CD8-positive, alpha-beta memory T cell (primary cell): Measurements from ENCODE around the gene PDE8B. TPM values are rescaled to one million over a fixed set of nuclear protein-coding genes. Genes with fewer than 3 reads are reported as not detected.

Source experiments
- CTCF ChIA-PET: fragments of 350-600 bp; sonication (Branson Sonifier 250); formaldehyde crosslinking; loops from one replicate; lab custom pipeline; 2021; ENCODE audit warnings: antibody characterized with exemption; lab: Charles Lee
- POLR2A ChIA-PET: fragments of 350-600 bp; sonication (Branson Sonifier 250); formaldehyde crosslinking; loops from one replicate; lab custom pipeline; 2021; ENCODE audit warnings: antibody characterized with exemption; lab: Charles Lee
- DNase-seq, 5 donors: peaks; one replicate each; pipeline versions ENCODE4 v3.0.0 to v3.0.0-alpha.2; 2020 to 2022; ENCODE audit warnings: mixed read lengths in 1 of 5
- H3K27ac ChIP-seq: one replicate; pipeline ENCODE4 v1.7.0; 2013; ENCODE audit warnings: low read depth, mild to moderate bottlenecking, low read length, moderate library complexity
- H3K27me3 ChIP-seq: 2 replicates; pipeline ENCODE4 v1.7.0; 2013; ENCODE audit warnings: low read length, mild to moderate bottlenecking; ENCODE audit not compliant: insufficient read depth, poor library complexity, severe bottlenecking
- H3K36me3 ChIP-seq: 2 replicates; pipeline ENCODE4 v1.7.0; 2013; ENCODE audit warnings: mild to moderate bottlenecking, low read length, moderate library complexity; ENCODE audit not compliant: insufficient read depth
- H3K4me1 ChIP-seq: 2 replicates; pipeline ENCODE4 v1.7.0; 2013; ENCODE audit warnings: mild to moderate bottlenecking, low read length, moderate library complexity; ENCODE audit not compliant: insufficient read depth
- H3K4me3 ChIP-seq: 2 replicates; pipeline ENCODE4 v1.7.0; 2013; ENCODE audit warnings: mild to moderate bottlenecking, low read length
- H3K9me3 ChIP-seq: 2 replicates; pipeline ENCODE4 v1.7.0; 2013; ENCODE audit warnings: mild to moderate bottlenecking, low read length
- H3K27ac Mint-ChIP-seq, 8 donors: one replicate each; pipeline ENCODE4 v1.8.0; 2020 to 2021; ENCODE audit warnings: mixed read lengths in 8 of 8, mild to moderate bottlenecking in 6 of 8, inconsistent platforms in 3 of 8, moderate library complexity in 3 of 8
- H3K27me3 Mint-ChIP-seq, 2 donors: one replicate each; pipeline ENCODE4 v1.8.0; 2020 to 2021; ENCODE audit warnings: mixed read lengths in 2 of 2, mild to moderate bottlenecking in 1 of 2, moderate library complexity in 1 of 2
- H3K36me3 Mint-ChIP-seq, 3 donors: one replicate each; pipeline ENCODE4 v1.8.0; 2020 to 2021; ENCODE audit warnings: mixed read lengths in 3 of 3, inconsistent platforms in 1 of 3, mild to moderate bottlenecking in 1 of 3
- H3K4me1 Mint-ChIP-seq, 3 donors: one replicate each; pipeline ENCODE4 v1.8.0; 2020 to 2021; ENCODE audit warnings: mixed read lengths in 3 of 3, inconsistent platforms in 1 of 3, mild to moderate bottlenecking in 1 of 3
- H3K4me3 Mint-ChIP-seq, 7 donors: one replicate each; pipeline ENCODE4 v1.8.0; 2020 to 2021; ENCODE audit warnings: mixed read lengths in 7 of 7, mild to moderate bottlenecking in 6 of 7, moderate library complexity in 4 of 7, inconsistent platforms in 2 of 7
- H3K9me3 Mint-ChIP-seq, 5 donors: one replicate each; pipeline ENCODE4 v1.8.0; 2020 to 2022; ENCODE audit warnings: mixed read lengths in 5 of 5, mild to moderate bottlenecking in 3 of 5, moderate library complexity in 2 of 5, inconsistent platforms in 1 of 5
- polyA plus RNA-seq: library from polyadenylated mRNA; unstranded; fragments of 300-500 nt; fragmentation: Illumina TruSeq; gene quantifications from one replicate; pipeline ENCODE4 v1.2.3, GENCODE V29; 2021
- total RNA-seq, 2 experiments: library from RNA; stranded (reverse); gene quantifications; one replicate each; pipeline ENCODE4 v1.2.3, GENCODE V29; 2021

Gene PDE8B
- total and polyA plus RNA-seq, 3 experiments from 2014 or later: 0.07 TPM; not detected in 2

- CTCF ChIA-PET: no interaction called here
- POLR2A ChIA-PET: no interaction called here
- peaks cover 3 to 8% of the 10 kb centered on the region in 2 donors for H3K27me3 Mint-ChIP-seq
Observed at GRCh38 chr5:77407152-77407551, 196.7 kb downstream of the PDE8B start.

GRCh38 chr5:77409870-77410621 lies 199.6 kb downstream of the PDE8B start:
- DNase-seq: no peak
- Mint-ChIP-seq H3K4me1 (peaks cover 0 to 7% (median 5%) of the 10 kb centered on the region in 3 donors), H3K36me3 (no peaks in the 10 kb centered on the region), H3K27ac (no peak overlapping the region), H3K27me3 (peaks cover 5 to 16% of the 10 kb centered on the region in 2 donors), H3K9me3 (no peaks in the 10 kb centered on the region), H3K4me3 (no peak overlapping the region)
- POLR2A ChIA-PET: no interaction called here
- H3K36me3 ChIP-seq: no peaks in the 10 kb centered on the region
- H3K9me3 ChIP-seq: no peaks in the 10 kb centered on the region
- no peak overlapping the region for H3K4me3 ChIP-seq
- no peaks in the 10 kb centered on the region for H3K4me1 ChIP-seq
- CTCF ChIA-PET: no interaction called here
- H3K27ac ChIP-seq: no peak overlapping the region
- no peaks in the 10 kb centered on the region for H3K27me3 ChIP-seq

More at GRCh38 chr5:77407152-77407551, 196.7 kb downstream of the PDE8B start:
- no peaks in the 10 kb centered on the region for H3K9me3 ChIP-seq
- Mint-ChIP-seq H3K36me3 (no peaks in the 10 kb centered on the region), H3K4me1 (peaks cover 0 to 7% (median 5%) of the 10 kb centered on the region in 3 donors), H3K9me3 (no peaks in the 10 kb centered on the region), H3K4me3 (no peak overlapping the region), H3K27ac (no peak overlapping the region)
- no peak overlapping the region for H3K4me3 ChIP-seq
- no peak overlapping the region for H3K27ac ChIP-seq
- no peak for DNase-seq
- H3K36me3 ChIP-seq: no peaks in the 10 kb centered on the region
- no peaks in the 10 kb centered on the region for H3K27me3 ChIP-seq
- H3K4me1 ChIP-seq: no peaks in the 10 kb centered on the region

GRCh38 chr5:77413049-77413448 lies 202.6 kb downstream of the PDE8B start:
- Histone ChIP-seq H3K4me1 (no peaks in the 10 kb centered on the region), H3K27ac (no peak overlapping the region), H3K36me3 (no peaks in the 10 kb centered on the region), H3K4me3 (no peak overlapping the region), H3K27me3 (no peaks in the 10 kb centered on the region), H3K9me3 (no peaks in the 10 kb centered on the region)
- no peak for DNase-seq
- Mint-ChIP-seq H3K36me3 (no peaks in the 10 kb centered on the region), H3K9me3 (no peaks in the 10 kb centered on the region), H3K4me3 (no peak overlapping the region), H3K4me1 (peaks cover 0 to 7% (median 5%) of the 10 kb centered on the region in 3 donors), H3K27ac (no peak overlapping the region), H3K27me3 (peaks cover 5 to 28% of the 10 kb centered on the region in 2 donors)
- CTCF ChIA-PET: no interaction called here
- POLR2A ChIA-PET: no interaction called here

- H3K27ac ChIP-seq: no peak overlapping the region
Observed at GRCh38 chr5:77418162-77418561, 207.7 kb downstream of the PDE8B start.

GRCh38 chr5:77418601-77419581 lies 208.4 kb downstream of the PDE8B start:
- Mint-ChIP-seq H3K36me3 (peaks cover 0 to 1% (median 0%) of the 10 kb centered on the region in 3 donors), H3K27me3 (peaks cover 5 to 29% of the 10 kb centered on the region in 2 donors), H3K27ac (no peak overlapping the region), H3K4me1 (no peaks in the 10 kb centered on the region), H3K9me3 (no peaks in the 10 kb centered on the region), H3K4me3 (peak overlapping the region in 1 of 7 donors; percentile 11)
- Histone ChIP-seq H3K9me3 (no peaks in the 10 kb centered on the region), H3K27me3 (no peaks in the 10 kb centered on the region), H3K27ac (no peak overlapping the region), H3K4me3 (no peak overlapping the region), H3K36me3 (no peaks in the 10 kb centered on the region), H3K4me1 (no peaks in the 10 kb centered on the region)
- POLR2A ChIA-PET: no interaction called here
- CTCF ChIA-PET: no interaction called here
- DNase-seq: no peak

More at GRCh38 chr5:77418162-77418561, 207.7 kb downstream of the PDE8B start:
- Histone ChIP-seq H3K4me3 (no peak overlapping the region), H3K27me3 (no peaks in the 10 kb centered on the region), H3K36me3 (no peaks in the 10 kb centered on the region), H3K4me1 (no peaks in the 10 kb centered on the region), H3K9me3 (no peaks in the 10 kb centered on the region)
- DNase-seq: no peak
- no peaks in the 10 kb centered on the region for H3K4me1 Mint-ChIP-seq
- H3K4me3 Mint-ChIP-seq: no peak overlapping the region
- peaks cover 5 to 31% of the 10 kb centered on the region in 2 donors for H3K27me3 Mint-ChIP-seq
- ChIA-PET CTCF (no interaction called here), POLR2A (no interaction called here)
- no peak overlapping the region for H3K27ac Mint-ChIP-seq
- H3K36me3 Mint-ChIP-seq: no peaks in the 10 kb centered on the region
- H3K9me3 Mint-ChIP-seq: no peaks in the 10 kb centered on the region

GRCh38 chr5:77419644-77420582 lies 209.4 kb downstream of the PDE8B start:
- POLR2A ChIA-PET: no interaction called here

GRCh38 chr5:77420940-77421339 lies 210.5 kb downstream of the PDE8B start:
- Histone ChIP-seq H3K4me1 (no peaks in the 10 kb centered on the region), H3K27me3 (no peaks in the 10 kb centered on the region), H3K4me3 (no peak overlapping the region), H3K27ac (no peak overlapping the region), H3K9me3 (no peaks in the 10 kb centered on the region), H3K36me3 (no peaks in the 10 kb centered on the region)
- Mint-ChIP-seq H3K27me3 (peaks cover 4 to 20% of the 10 kb centered on the region in 2 donors), H3K27ac (no peak overlapping the region), H3K36me3 (peaks cover 0 to 12% (median 2%) of the 10 kb centered on the region in 3 donors), H3K9me3 (no peaks in the 10 kb centered on the region), H3K4me3 (no peak overlapping the region), H3K4me1 (no peaks in the 10 kb centered on the region)
- CTCF ChIA-PET: no interaction called here
- DNase-seq: no peak
- POLR2A ChIA-PET: no interaction called here

More at GRCh38 chr5:77419644-77420582, 209.4 kb downstream of the PDE8B start:
- peaks cover 5 to 24% of the 10 kb centered on the region in 2 donors for H3K27me3 Mint-ChIP-seq
- no peaks in the 10 kb centered on the region for H3K27me3 ChIP-seq
- H3K36me3 Mint-ChIP-seq: peaks cover 0 to 4% (median 2%) of the 10 kb centered on the region in 3 donors
- no peaks in the 10 kb centered on the region for H3K36me3 ChIP-seq
- no peaks in the 10 kb centered on the region for H3K4me1 Mint-ChIP-seq
- no peak overlapping the region for H3K4me3 ChIP-seq
- H3K27ac Mint-ChIP-seq: no peak overlapping the region
- H3K9me3 Mint-ChIP-seq: no peaks in the 10 kb centered on the region
- no peaks in the 10 kb centered on the region for H3K4me1 ChIP-seq
- H3K9me3 ChIP-seq: no peaks in the 10 kb centered on the region
- CTCF ChIA-PET: no interaction called here
- no peak overlapping the region for H3K4me3 Mint-ChIP-seq
- no peak for DNase-seq
- H3K27ac ChIP-seq: no peak overlapping the region
